Left renal pelvis (tissue), 4 donors: Measurements from ENCODE around the gene PLIN4. TPM values are rescaled to one million over a fixed set of nuclear protein-coding genes. Genes with fewer than 3 reads are reported as not detected.
"Not testable (repeated sequence)": the region's sequence is repeated elsewhere in the genome, so short reads cannot be mapped to it uniquely, and the experiment has no call there.

Experiments
- DNase-seq, 4 donors: peaks; one replicate each; pipeline ENCODE4 v3.0.0-alpha.2; 2013; ENCODE audit warnings: low read depth in 4 of 4, low spot score in 3 of 4
- polyA plus RNA-seq, 4 donors: library from polyadenylated mRNA; unstranded; fragments of 120-200 nt; gene quantifications; one replicate each; pipeline ENCODE4 v1.2.1, GENCODE V29; 2013; ENCODE audit not compliant: insufficient read length in 4 of 4

Gene PLIN4, protein sequence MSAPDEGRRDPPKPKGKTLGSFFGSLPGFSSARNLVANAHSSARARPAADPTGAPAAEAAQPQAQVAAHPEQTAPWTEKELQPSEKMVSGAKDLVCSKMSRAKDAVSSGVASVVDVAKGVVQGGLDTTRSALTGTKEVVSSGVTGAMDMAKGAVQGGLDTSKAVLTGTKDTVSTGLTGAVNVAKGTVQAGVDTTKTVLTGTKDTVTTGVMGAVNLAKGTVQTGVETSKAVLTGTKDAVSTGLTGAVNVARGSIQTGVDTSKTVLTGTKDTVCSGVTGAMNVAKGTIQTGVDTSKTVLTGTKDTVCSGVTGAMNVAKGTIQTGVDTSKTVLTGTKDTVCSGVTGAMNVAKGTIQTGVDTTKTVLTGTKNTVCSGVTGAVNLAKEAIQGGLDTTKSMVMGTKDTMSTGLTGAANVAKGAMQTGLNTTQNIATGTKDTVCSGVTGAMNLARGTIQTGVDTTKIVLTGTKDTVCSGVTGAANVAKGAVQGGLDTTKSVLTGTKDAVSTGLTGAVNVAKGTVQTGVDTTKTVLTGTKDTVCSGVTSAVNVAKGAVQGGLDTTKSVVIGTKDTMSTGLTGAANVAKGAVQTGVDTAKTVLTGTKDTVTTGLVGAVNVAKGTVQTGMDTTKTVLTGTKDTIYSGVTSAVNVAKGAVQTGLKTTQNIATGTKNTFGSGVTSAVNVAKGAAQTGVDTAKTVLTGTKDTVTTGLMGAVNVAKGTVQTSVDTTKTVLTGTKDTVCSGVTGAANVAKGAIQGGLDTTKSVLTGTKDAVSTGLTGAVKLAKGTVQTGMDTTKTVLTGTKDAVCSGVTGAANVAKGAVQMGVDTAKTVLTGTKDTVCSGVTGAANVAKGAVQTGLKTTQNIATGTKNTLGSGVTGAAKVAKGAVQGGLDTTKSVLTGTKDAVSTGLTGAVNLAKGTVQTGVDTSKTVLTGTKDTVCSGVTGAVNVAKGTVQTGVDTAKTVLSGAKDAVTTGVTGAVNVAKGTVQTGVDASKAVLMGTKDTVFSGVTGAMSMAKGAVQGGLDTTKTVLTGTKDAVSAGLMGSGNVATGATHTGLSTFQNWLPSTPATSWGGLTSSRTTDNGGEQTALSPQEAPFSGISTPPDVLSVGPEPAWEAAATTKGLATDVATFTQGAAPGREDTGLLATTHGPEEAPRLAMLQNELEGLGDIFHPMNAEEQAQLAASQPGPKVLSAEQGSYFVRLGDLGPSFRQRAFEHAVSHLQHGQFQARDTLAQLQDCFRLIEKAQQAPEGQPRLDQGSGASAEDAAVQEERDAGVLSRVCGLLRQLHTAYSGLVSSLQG (N-terminal part only)
- 1 to 10 TPM in 1 of 4 donors, under 1 TPM in 3; 0.43 to 2.1 (median 0.86) TPM for polyA plus RNA-seq

DNA sequence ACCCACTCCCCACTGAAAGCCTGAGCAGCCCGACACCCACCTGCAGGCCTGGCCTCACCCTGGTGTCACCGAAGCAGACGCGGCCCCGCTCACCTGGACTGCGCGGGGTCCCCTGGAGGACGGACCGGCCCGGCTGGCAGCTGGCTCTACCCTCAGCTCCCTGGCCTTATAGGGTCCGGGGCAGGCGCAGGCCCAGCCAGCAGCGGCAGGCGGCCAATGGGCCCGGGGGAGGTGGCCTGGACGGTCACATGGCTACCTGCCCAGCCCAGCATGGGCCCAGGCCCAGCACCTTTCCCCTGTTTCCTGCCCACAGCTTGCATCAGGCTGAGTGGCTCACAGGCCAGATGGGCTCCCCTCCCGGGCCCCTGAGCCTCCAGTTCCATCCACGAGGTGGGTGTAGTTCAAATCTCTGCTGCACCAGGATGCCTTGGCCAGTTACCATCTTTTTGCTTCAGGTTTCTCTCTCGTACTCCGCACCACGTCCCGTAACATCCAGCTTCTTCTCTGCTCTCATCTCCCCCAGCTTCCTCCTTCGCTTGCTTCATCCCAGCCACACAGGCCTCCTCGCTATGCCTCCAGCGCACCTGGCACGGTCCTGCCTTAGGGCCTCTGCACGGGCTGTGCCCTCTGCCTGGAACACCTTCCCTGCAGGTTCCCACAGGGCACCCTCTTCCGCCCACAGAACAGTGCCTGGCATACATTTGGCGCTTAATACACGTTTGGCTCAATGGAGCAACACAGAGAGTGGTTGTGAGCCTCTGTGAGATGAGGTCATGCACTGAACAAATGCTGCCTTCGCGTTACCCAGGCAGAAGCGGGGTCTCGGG is at the start of gene PLIN4:
Gene PLIN4 (minus strand): TSS at position 142 of the 827 bp plus-strand sequence. CDS start 214 bp downstream, outside the sequence.
- DNase-seq: no peak

DNA sequence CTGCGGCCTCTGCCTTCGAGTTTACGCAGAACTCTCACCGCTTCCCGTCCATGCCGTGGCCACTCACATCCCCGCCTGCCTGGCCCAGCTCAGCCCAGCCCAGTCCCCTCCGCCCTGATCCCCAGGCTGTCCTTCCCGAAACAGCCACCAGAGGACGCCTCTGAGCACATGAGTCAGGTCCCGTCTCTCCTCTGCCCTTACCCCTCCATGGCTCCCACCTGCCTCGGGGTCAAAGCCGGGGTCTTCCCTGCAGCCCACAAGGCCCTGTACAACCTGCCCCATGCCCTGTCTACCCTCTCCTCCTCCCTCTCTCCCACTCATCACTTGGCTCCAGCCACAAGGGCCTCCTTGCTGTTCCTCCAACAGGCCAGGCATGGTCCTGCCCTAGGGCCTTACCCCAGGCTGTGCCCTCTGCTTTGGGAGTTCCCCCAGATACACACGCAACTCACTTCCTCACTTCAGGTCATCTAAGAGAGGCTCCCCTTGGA is 49.3 kb upstream of the PLIN4 start:
- no peak for DNase-seq

DNA sequence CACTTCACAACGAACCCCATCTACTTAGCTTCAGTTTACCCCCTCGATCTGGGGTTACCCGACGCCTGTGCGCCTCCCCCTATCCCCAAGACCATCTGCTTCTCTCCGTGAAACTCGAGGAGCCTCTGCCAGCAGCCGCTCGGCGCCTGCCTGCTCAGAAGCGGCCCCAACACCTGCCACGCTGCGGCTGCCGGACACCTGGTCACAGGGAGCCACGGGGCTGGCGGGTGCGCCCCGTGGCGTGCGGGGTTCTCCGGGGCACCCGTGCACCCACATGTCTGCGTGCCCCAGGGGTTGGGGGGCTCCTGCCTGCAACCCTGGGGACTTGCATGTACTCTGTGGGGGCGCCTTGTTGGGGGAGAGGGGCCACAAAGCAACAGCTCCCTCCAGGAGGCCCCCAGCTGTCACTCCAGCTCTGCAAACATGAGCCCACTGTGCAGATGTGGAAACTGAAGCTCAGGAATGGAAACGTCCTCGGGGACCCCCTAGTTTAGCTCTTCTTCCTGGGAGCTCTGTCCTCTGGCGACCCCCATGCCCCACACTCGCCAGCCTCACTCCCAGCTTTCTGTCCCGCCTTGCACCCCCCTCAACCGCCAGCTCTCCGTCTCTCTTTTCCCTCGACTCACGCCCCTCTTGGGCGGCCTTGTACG is 48.2 kb upstream of the PLIN4 start:
- DNase-seq: no peak

DNA sequence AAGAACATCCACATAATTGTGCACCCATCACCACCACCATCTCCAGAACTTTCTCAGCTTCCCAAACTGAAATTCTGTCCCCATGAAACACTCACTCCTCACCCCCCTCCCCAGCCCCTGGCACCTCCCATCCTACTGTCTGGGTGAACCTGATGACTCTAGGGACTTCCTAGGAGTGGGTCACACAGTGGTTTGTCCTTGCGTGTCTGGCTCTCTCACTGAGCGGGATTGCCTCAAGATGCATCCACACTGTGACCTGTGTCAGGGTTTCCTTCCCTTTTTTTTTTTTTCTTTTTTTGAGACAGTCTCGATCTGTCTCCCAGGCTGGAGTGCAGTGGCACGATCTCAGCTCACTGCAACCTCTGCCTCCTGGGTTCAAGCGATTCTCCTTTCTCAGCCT is 45.3 kb upstream of the PLIN4 start:
- not testable (repeated sequence) for DNase-seq

DNA sequence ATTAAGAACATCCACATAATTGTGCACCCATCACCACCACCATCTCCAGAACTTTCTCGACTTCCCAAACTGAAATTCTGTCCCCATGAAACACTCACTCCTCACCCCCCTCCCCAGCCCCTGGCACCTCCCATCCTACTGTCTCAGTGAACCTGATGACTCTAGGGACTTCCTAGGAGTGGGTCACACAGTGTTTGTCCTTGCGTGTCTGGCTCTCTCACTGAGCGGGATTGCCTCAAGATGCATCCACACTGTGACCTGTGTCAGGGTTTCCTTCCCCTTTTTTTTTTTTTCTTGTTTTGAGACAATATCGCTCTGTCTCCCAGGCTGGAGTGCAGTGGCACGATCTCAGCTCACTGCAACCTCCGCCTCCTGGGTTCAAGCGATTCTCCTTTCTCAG is 43.8 kb upstream of the PLIN4 start:
- DNase-seq: not testable (repeated sequence)

DNA sequence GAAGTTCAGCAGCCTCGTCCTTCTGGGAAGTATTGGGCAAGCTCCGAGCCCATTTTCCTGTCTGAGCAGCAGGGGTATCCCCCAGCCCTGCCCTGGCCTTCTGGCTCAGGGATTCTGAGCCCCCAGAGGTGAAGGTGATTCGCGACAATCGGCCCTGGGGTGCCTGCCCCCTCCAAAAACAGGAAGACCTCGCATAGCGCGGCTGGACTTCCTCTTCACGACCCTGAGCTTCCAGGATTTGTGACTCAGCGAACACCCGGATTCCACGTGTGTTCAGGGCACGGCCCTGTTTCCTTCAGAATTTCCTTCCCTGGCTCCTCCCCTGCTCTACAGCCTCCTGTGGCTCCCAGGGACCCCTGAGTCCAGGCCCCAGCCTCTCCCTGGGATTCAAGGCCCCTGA is 41.3 kb upstream of the PLIN4 start, which contains the start of gene SEMA6B:
Gene SEMA6B (minus strand): TSS at position 116 of the 400 bp plus-strand sequence. CDS start 1,227 bp downstream, outside the sequence.
- DNase-seq: no peak

DNA sequence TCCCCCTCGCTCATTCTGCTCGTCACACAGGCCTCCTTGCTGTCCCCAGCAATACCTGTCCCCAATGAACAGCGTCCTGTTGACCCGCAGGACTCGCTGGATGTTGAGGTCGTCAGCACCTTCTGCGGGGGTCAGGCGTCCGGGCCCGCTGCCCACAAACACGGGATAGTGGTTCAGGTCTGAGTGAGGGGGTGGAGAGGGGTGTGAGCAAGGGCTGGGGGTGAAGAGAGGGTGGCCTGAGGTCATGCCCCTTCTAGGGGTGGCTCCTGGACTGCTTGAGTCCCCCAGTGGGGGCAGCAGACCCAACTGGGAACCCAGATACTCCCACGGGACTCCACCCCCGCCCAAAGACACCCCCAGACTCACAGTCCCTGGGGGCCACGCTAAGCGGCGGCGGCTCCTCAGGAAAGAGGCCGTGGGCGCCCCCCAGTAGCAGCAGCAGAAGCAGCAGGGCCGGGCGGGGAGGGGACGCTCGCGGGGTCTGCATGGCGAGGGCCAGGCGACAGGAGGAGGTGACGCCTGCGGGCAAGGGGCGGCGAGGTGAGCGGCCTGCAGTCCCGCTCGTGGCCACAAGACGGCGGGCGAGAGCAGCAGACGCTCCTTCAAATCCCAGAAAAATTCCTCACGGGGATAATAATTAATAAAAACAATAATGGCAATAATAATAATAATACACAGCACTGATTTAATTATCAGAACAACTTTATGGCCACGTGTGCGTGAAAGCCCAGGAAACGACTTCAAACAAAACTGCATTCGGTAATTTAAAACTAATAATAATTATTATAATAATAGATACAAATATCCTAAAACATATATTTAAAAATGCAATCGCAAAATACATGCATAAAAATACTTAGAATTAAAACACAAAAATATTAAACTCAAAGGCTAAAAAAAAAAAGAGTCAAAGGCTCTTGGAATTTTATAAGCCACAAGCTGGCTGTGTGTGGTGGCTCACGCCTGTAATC is 40.0 kb upstream of the PLIN4 start:
- DNase-seq: no peak

DNA sequence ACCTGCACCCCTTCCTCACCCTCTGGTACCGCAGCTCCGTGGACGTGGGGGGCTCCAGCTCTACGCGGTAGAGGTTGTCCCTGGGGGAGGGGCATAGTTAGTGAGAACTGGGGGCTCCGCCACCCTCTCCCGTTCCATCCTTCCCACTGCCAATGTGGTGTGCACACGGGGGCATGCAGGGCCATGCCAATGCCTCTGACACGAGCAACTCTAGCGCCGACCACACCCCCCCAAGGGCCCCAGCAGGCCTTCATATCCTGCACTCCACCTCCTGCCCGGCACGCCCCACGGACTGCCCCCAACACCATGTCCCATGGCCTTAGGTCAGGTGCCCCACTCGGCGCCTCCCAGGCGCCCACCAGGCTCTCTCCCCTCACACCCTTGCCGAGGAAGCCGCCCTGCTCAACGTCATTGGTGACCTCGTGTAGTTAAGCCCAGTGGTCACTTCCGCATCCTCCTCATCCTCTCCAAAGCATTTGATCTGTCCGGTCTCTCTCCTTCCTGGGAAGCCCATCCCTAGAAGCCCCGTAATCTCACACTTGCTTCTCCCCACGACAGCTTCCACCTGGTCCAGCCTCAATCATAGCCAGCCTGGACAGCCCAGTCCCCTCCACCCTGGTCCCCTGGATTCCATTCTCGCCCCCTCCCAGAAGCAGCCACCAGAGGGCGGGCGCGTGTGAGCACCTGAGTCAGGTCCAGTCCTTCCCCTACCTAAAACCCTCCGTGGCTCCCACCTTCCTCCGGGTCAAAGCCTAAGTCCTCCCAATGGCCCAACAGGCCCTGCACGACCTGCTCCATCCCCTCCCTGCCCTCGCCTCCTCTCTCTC is 39.1 kb upstream of the PLIN4 start:
- DNase-seq: no peak

DNA sequence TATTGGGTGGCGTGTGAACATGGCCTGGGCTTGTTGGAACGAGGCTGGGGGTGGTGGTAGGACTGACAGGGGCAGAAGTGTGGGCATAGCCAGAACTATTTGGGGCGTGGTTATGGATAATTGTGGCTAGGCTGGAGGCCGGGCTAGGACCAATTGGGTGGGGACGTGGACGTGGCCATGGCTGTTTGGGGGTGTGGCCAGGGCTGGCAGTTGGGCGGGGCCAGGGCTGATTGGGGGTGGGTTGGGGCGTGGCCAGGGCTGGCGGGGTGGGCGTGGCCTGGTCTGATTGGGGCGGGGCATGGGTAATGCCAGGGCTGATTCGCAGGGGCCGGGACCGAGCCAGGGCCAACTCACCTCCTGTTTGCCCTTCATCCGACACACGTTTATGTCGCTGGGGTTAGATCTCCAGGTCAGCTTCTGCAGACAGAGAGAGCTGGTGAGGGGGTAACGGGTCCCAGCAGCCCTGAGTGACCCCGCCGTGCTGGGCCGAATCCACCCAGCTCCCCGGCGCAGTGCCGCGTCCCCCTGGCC is 38.4 kb upstream of the PLIN4 start:
- no peak for DNase-seq

DNA sequence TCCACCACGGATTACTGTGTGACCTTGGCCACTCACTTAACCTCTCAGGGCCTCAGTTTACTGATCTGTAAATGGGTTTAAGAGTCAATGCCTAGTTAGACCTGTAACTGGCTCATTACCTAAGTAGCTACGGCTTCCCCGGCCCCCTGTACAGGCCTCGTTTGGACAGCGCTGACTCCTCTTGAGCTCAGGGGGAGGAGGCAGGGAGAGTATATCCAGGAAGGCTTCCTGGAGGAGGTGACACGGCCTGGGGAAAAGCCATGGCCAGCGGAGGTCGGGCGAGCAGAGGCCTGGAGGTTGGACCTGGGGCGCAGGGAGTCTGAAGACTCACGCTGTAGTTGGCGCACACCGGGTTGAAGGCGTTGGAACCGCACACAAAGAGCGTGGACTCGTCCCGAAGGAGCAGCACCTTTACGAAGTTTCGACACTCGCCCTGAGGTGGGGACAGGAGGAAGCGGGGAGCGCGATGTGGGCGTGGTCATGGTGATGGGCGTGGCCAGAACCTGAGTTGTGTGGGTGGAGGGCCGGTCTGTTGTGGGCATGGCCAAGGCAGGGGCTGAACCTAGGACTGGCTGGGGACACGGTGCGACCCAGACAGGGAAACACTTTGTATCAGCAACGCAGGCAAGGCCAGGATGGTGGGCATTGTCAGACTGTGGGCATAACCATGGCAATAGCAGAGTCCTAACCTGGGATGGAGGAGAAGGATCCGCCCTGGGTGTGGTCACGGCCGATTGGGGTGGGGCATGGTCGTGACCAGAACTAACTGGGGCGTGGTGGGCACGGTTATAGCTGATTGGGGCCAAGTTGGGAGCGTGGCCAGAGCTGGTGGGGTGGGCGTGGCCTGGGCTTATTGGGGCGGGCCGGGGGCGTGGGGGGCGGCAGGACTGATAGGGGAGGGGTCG is 37.6 kb upstream of the PLIN4 start:
- DNase-seq: no peak

DNA sequence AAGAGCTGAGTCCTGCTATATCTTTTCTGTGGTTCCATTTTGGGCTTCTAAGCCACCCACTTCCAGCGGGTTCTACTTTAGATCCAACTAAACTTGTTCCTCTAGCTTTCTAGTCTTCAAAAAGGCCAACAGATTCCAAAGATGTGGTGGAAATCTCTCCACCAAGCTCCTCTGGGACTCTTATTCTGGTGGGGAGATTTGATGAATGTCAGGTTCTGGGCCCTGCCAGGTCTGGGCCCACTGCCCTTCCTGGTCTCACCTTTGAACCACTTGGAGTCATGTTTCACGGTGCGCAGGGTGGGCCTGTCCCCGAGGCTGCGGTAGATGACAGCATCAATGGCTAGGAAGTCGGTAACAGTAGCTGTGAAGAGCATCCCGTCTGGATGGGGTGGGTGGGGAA is 36.4 kb upstream of the PLIN4 start:
- no peak for DNase-seq

DNA sequence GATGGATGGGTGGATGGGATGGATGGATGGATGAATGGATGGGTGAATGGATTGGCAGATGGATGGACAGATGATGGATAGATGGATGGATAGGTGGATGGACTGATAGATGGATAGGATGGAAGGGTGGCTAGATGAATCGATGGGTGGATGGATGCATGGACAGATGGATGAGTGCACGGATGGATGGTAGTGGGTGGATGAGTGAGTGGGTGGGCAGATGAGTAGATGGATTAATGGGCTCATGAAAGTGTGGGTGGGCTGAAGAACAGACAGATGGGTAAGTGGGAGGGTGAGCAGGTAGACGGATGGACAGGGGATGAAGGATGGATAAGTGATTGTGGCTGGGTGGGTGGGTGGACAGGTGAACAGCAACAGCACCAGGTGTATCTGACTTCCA is 35.5 kb upstream of the PLIN4 start:
- DNase-seq: no peak

DNA sequence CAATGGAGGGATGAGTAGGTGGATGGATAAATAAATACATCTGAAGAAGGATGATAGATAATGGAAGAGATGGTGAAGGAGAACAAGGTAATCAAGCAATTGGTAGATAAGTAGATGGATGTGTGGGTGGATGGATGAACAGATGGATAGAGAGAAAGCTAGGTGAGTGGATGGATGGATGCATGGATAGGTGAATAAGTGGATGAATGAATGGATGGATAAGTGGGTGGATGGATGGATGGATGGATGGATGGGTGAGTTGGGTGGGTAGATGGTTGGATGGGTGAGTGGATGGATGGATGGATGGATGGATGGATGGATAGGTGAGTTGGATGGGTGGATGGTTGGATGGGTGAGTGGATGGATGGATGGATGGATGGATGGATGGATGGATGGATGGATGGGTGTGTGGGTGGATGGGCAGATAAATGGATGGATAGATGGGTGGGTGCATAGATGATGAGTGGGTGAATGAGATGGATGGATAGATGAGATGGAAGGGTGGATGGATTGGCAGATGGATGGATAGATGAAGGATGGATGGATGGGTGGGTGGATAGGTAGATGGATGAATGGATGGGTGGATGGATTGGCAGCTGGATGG is 34.9 kb upstream of the PLIN4 start:
- DNase-seq: no peak

DNA sequence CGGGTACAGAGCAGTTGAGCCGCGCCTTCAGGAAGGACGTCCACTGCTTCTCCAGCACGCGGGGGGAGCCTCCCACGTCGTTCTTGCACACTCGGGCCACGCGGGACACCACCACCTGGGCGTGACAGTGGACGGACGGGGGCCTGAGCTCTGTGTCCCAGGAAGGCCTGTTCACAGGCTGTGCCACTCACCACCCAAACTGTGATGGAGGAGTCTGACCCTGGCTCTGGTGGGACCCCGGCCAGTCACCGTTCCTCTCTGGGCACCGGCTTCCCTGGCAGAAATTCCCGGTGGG is 34.2 kb upstream of the PLIN4 start:
- DNase-seq: no peak

DNA sequence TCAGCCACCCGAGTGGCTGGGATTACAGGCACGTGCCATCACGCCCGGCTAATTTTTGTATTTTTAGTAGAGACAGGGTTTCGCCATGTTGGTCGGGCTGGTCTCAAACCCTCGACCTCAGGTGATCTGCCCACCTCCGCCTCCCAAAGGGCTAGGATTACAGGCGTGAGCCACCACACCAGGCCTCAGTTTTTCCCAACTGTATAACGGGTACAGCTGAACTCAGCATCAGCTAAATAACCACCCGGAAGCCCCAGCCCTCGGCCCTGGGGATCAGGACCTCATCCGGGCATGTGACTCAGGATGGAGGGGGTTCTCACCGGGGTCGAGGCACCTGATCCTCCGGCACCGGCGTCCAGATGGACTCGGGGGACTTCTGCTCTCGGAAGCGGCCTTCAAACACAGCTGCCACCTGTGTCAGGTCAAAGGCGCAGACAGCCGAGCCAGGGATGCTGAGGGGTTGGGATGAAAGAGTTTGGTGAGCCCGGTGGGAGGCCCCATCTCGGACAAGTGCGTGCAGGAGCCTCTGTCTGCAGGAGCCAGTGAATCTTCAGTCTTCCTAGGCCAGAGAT is 32.3 kb upstream of the PLIN4 start:
- DNase-seq: no peak
